Measurements from ENCODE around the gene BTD. TPM values are rescaled to one million over a fixed set of nuclear protein-coding genes. Genes with fewer than 3 reads are reported as not detected.

BTD gene
- polyA plus RNA-seq, 1 donor (not counting 4 experiments of a cell fraction or from before 2014, with no cell fraction given), result 12.0 TPM

DNA sequence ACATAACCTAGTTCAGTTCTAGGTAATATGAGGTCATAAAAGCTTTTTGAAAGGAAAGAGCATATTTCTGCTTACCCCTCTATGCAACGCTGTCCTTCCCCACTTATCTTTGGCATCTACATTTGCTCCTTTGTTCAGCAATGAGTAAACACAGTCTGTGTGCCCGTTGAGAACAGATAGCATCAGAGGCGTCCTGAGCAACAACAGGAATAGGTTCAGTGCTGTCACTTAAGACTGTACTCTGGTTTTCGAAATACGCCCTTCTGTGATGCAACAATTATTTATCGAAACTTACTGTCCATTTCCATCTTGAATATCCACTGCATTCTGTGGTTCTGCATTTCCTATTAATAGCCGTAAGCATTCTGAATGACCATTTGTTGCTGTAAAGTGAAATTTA, 84.4 kb downstream of the BTD start:
- no peaks in the 10 kb centered on the region for H3K4me1 ChIP-seq (ENCODE audit: control insufficient read depth, extremely low read depth, insufficient read depth, low read length)
- H2AFZ ChIP-seq (ENCODE audit: control insufficient read depth, low read length), result no peak overlapping the region
- FAIRE-seq, result no peak
- H3K36me3 ChIP-seq (ENCODE audit: control insufficient read depth in 2 of 2, extremely low read depth in 1 of 2, insufficient read depth in 2 of 2, low read length in 2 of 2), result peaks cover 10 to 19% of the 10 kb centered on the region in 2 experiments
- H3K9me3 ChIP-seq (ENCODE audit: control insufficient read depth, low read depth, low read length), result no peaks in the 10 kb centered on the region
- H3K27me3 ChIP-seq (ENCODE audit: control insufficient read depth, extremely low read depth, insufficient read depth, low read length), result no peaks in the 10 kb centered on the region
- no peak overlapping the region for H3K4me2 ChIP-seq (ENCODE audit: control insufficient read depth, extremely low read depth, insufficient read depth, low read depth, low read length)
- H3K27ac ChIP-seq (ENCODE audit: control insufficient read depth, insufficient read depth, low read length), result no peak overlapping the region
- H3K9me1 ChIP-seq (ENCODE audit: control insufficient read depth, extremely low read depth, insufficient read depth, low read length), result no peaks in the 10 kb centered on the region
- no peak for TF ChIP-seq EZH2 (IDR thresholded peaks at IDR 0.05; ENCODE audit: low read length)
- H3K9ac ChIP-seq (ENCODE audit: control insufficient read depth, extremely low read depth, insufficient read depth, low read length), result no peak overlapping the region
- dilution Hi-C loops (cut with MboI; ENCODE audit: extremely low pct_ligation_motif_present, low sequenced_read_pairs), result no loop called here
- no peak overlapping the region for H3K4me3 ChIP-seq (ENCODE audit: control insufficient read depth in 2 of 3, extremely low read depth in 1 of 3, insufficient read depth in 2 of 3, low read depth in 1 of 3, low read length in 3 of 3)
- no peaks in the 10 kb centered on the region for H3K79me2 ChIP-seq (ENCODE audit: control insufficient read depth, insufficient read depth, low read length)
- no peaks in the 10 kb centered on the region for H4K20me1 ChIP-seq (ENCODE audit: control insufficient read depth, extremely low read depth, insufficient read depth, low read length)
- DNase-seq (ENCODE audit: low read depth, low spot score), result no peak

DNA sequence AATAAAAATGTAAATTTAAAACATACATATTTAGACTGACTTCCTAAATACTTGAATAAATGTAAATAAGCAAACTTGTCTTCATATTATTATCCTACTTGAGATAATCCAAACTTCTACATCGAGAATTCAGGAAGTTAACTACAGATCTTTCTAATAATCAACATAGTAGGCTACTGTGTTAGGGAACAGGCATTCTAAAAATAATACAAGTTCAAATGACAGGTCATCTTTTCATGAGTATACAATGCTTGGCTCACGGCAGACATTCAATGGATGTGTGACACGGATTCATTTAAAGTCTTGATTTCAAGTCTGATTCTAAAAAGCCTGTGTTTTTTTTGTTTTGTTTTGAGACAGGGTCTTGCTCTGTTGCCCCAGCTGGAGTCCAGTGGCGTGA, 88.7 kb downstream of the BTD start:
- dilution Hi-C loops (cut with MboI; ENCODE audit: extremely low pct_ligation_motif_present, low sequenced_read_pairs), result no loop called here
- no peak for FAIRE-seq
- H3K36me3 ChIP-seq (ENCODE audit: control insufficient read depth in 2 of 2, extremely low read depth in 1 of 2, insufficient read depth in 2 of 2, low read length in 2 of 2), result peaks cover 8% of the 10 kb centered on the region in 2 experiments
- no peaks in the 10 kb centered on the region for H3K27me3 ChIP-seq (ENCODE audit: control insufficient read depth, extremely low read depth, insufficient read depth, low read length)
- H3K9me1 ChIP-seq (ENCODE audit: control insufficient read depth, extremely low read depth, insufficient read depth, low read length), result no peaks in the 10 kb centered on the region
- no peaks in the 10 kb centered on the region for H4K20me1 ChIP-seq (ENCODE audit: control insufficient read depth, extremely low read depth, insufficient read depth, low read length)
- H3K27ac ChIP-seq (ENCODE audit: control insufficient read depth, insufficient read depth, low read length), result no peak overlapping the region
- no peak for TF ChIP-seq EZH2 (IDR thresholded peaks at IDR 0.05; ENCODE audit: low read length)
- TF ChIP-seq, protein P1, sequence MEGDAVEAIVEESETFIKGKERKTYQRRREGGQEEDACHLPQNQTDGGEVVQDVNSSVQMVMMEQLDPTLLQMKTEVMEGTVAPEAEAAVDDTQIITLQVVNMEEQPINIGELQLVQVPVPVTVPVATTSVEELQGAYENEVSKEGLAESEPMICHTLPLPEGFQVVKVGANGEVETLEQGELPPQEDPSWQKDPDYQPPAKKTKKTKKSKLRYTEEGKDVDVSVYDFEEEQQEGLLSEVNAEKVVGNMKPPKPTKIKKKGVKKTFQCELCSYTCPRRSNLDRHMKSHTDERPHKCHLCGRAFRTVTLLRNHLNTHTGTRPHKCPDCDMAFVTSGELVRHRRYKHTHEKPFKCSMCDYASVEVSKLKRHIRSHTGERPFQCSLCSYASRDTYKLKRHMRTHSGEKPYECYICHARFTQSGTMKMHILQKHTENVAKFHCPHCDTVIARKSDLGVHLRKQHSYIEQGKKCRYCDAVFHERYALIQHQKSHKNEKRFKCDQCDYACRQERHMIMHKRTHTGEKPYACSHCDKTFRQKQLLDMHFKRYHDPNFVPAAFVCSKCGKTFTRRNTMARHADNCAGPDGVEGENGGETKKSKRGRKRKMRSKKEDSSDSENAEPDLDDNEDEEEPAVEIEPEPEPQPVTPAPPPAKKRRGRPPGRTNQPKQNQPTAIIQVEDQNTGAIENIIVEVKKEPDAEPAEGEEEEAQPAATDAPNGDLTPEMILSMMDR (optimal IDR thresholded peaks at IDR 0.05 in 1 of 3, IDR thresholded peaks at IDR 0.05 in 1 of 3, conservative IDR thresholded peaks at IDR 0.05 in 1 of 3; ENCODE audit: extremely low read depth in 1 of 3, insufficient read depth in 2 of 3, low read length in 3 of 3), result no peak
- no peak overlapping the region for H2AFZ ChIP-seq (ENCODE audit: control insufficient read depth, low read length)
- H3K4me2 ChIP-seq (ENCODE audit: control insufficient read depth, extremely low read depth, insufficient read depth, low read depth, low read length), result no peak overlapping the region
- H3K4me3 ChIP-seq (ENCODE audit: control insufficient read depth in 2 of 3, extremely low read depth in 1 of 3, insufficient read depth in 2 of 3, low read depth in 1 of 3, low read length in 3 of 3), result no peak overlapping the region
- no peaks in the 10 kb centered on the region for H3K4me1 ChIP-seq (ENCODE audit: control insufficient read depth, extremely low read depth, insufficient read depth, low read length)
- H3K9ac ChIP-seq (ENCODE audit: control insufficient read depth, extremely low read depth, insufficient read depth, low read length), result no peak overlapping the region
- no peak for DNase-seq (ENCODE audit: low read depth, low spot score)
- H3K79me2 ChIP-seq (ENCODE audit: control insufficient read depth, insufficient read depth, low read length), result no peaks in the 10 kb centered on the region
- no peaks in the 10 kb centered on the region for H3K9me3 ChIP-seq (ENCODE audit: control insufficient read depth, low read depth, low read length)

DNA sequence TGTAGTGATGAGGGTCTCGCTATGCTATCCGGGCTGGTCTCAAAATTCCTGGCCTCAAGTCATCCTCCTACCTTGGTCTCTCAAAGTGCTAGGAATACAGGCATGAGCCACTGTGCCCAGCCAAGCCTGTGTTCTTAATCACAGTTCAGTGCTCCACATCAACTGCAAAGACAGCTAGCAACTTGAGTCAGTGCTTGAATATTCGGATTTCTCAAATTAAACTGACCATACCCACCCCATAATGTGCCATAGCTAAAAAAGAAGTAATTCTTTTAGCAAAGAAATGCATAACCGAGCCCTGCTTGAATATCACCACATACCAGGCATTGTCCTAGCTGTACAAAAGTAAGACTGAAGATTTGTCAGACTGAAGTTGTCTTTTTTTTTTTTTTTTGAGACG, 89.2 kb downstream of the BTD start:
- Histone ChIP-seq H2AFZ (ENCODE audit: control insufficient read depth, low read length) (no peak overlapping the region), H4K20me1 (ENCODE audit: control insufficient read depth, extremely low read depth, insufficient read depth, low read length) (no peaks in the 10 kb centered on the region), H3K9me3 (ENCODE audit: control insufficient read depth, low read depth, low read length) (no peaks in the 10 kb centered on the region), H3K4me3 (ENCODE audit: control insufficient read depth in 2 of 3, extremely low read depth in 1 of 3, insufficient read depth in 2 of 3, low read depth in 1 of 3, low read length in 3 of 3) (no peak overlapping the region), H3K9me1 (ENCODE audit: control insufficient read depth, extremely low read depth, insufficient read depth, low read length) (no peaks in the 10 kb centered on the region), H3K36me3 (ENCODE audit: control insufficient read depth in 2 of 2, extremely low read depth in 1 of 2, insufficient read depth in 2 of 2, low read length in 2 of 2) (peaks cover 7 to 8% of the 10 kb centered on the region in 2 experiments), H3K4me1 (ENCODE audit: control insufficient read depth, extremely low read depth, insufficient read depth, low read length) (no peaks in the 10 kb centered on the region), H3K9ac (ENCODE audit: control insufficient read depth, extremely low read depth, insufficient read depth, low read length) (no peak overlapping the region), H3K27me3 (ENCODE audit: control insufficient read depth, extremely low read depth, insufficient read depth, low read length) (no peaks in the 10 kb centered on the region), H3K27ac (ENCODE audit: control insufficient read depth, insufficient read depth, low read length) (no peak overlapping the region), H3K4me2 (ENCODE audit: control insufficient read depth, extremely low read depth, insufficient read depth, low read depth, low read length) (no peak overlapping the region), H3K79me2 (ENCODE audit: control insufficient read depth, insufficient read depth, low read length) (no peaks in the 10 kb centered on the region)
- no peak for FAIRE-seq
- dilution Hi-C loops (cut with MboI; ENCODE audit: extremely low pct_ligation_motif_present, low sequenced_read_pairs), result no loop called here
- no peak for TF ChIP-seq EZH2 (IDR thresholded peaks at IDR 0.05; ENCODE audit: low read length)
- TF ChIP-seq, protein P1 (optimal IDR thresholded peaks at IDR 0.05 in 1 of 3, IDR thresholded peaks at IDR 0.05 in 1 of 3, conservative IDR thresholded peaks at IDR 0.05 in 1 of 3; ENCODE audit: extremely low read depth in 1 of 3, insufficient read depth in 2 of 3, low read length in 3 of 3), result no peak
- no peak for DNase-seq (ENCODE audit: low read depth, low spot score)
